HEK293 (cell line): ENCODE results near the gene CAPZB.
A peak's percentile ranks its signal among the peaks of the same experiment; 100 is the strongest.

Experiments
- SETDB1 ChIP-seq: IDR thresholded peaks from one replicate; pipeline ENCODE4 v1.6.1; 2017; ENCODE audit warnings: mild to moderate bottlenecking, low read length, moderate library complexity, mixed read lengths; ENCODE audit not compliant: insufficient read length
- TSHZ1 ChIP-seq: fragments of 450-650 bp; formaldehyde crosslinking; IDR thresholded peaks from 2 replicates; pipeline ENCODE4 v1.5.1; 2016; ENCODE audit warnings: missing biosample characterization, missing genetic modification characterization, borderline replicate concordance
- YY1 ChIP-seq: fragments of 450-650 bp; formaldehyde crosslinking; IDR thresholded peaks from 2 replicates; pipeline ENCODE4 v1.5.1; 2018; ENCODE audit warnings: missing biosample characterization, missing genetic modification characterization
- ZBTB20 ChIP-seq: fragments of 450-650 bp; formaldehyde crosslinking; IDR thresholded peaks from 2 replicates; pipeline ENCODE4 v1.5.1; 2016; ENCODE audit warnings: missing biosample characterization, missing genetic modification characterization
- ZNF19 ChIP-seq: fragments of 450-650 bp; formaldehyde crosslinking; IDR thresholded peaks from 2 replicates; pipeline ENCODE4; 2016; ENCODE audit warnings: missing biosample characterization, missing genetic modification characterization, low read depth
- ZNF23 ChIP-seq: fragments of 450-650 bp; formaldehyde crosslinking; IDR thresholded peaks from 2 replicates; pipeline ENCODE4 v1.5.1; 2016; ENCODE audit warnings: missing biosample characterization, missing genetic modification characterization, borderline replicate concordance
- ZNF302 ChIP-seq: fragments of 450-650 bp; formaldehyde crosslinking; IDR thresholded peaks from 2 replicates; pipeline ENCODE4 v1.5.1; 2016; ENCODE audit warnings: missing biosample characterization, missing genetic modification characterization, low read depth
- ZNF571 ChIP-seq: fragments of 450-650 bp; formaldehyde crosslinking; IDR thresholded peaks from 2 replicates; pipeline ENCODE4 v1.5.0; 2017; ENCODE audit warnings: missing biosample characterization, missing genetic modification characterization
- TF ChIP-seq, protein P1 (sequence below): fragments of 450-650 bp; formaldehyde crosslinking; IDR thresholded peaks from 2 replicates; pipeline ENCODE4 v1.5.1; 2016; ENCODE audit warnings: missing biosample characterization, missing genetic modification characterization
- TF ChIP-seq, protein P2 (sequence below): fragments of 450-650 bp; formaldehyde crosslinking; IDR thresholded peaks from 2 replicates; pipeline ENCODE4 v1.5.1; 2016; ENCODE audit warnings: missing biosample characterization, missing genetic modification characterization
- TF ChIP-seq, protein P3 (sequence below): fragments of 450-650 bp; formaldehyde crosslinking; conservative IDR thresholded peaks from 2 replicates; pipeline ENCODE4 v1.5.1; 2016; ENCODE audit warnings: low read depth, missing biosample characterization, missing genetic modification characterization

GRCh38 chr1:19352839-19353238 lies 132.5 kb downstream of the CAPZB start:
- TF ChIP-seq ZNF571 (no peak), ZNF23 (no peak), ZBTB20 (no peak), ZNF19 (tag by site-specific recombination) (no peak), YY1 (tag by site-specific recombination) (no peak), TSHZ1 (tag by site-specific recombination) (no peak), ZNF302 (tag by site-specific recombination) (no peak), SETDB1 (no peak)
- TF ChIP-seq, protein P1, sequence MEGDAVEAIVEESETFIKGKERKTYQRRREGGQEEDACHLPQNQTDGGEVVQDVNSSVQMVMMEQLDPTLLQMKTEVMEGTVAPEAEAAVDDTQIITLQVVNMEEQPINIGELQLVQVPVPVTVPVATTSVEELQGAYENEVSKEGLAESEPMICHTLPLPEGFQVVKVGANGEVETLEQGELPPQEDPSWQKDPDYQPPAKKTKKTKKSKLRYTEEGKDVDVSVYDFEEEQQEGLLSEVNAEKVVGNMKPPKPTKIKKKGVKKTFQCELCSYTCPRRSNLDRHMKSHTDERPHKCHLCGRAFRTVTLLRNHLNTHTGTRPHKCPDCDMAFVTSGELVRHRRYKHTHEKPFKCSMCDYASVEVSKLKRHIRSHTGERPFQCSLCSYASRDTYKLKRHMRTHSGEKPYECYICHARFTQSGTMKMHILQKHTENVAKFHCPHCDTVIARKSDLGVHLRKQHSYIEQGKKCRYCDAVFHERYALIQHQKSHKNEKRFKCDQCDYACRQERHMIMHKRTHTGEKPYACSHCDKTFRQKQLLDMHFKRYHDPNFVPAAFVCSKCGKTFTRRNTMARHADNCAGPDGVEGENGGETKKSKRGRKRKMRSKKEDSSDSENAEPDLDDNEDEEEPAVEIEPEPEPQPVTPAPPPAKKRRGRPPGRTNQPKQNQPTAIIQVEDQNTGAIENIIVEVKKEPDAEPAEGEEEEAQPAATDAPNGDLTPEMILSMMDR (tag by site-specific recombination), result no peak
- TF ChIP-seq, protein P2, sequence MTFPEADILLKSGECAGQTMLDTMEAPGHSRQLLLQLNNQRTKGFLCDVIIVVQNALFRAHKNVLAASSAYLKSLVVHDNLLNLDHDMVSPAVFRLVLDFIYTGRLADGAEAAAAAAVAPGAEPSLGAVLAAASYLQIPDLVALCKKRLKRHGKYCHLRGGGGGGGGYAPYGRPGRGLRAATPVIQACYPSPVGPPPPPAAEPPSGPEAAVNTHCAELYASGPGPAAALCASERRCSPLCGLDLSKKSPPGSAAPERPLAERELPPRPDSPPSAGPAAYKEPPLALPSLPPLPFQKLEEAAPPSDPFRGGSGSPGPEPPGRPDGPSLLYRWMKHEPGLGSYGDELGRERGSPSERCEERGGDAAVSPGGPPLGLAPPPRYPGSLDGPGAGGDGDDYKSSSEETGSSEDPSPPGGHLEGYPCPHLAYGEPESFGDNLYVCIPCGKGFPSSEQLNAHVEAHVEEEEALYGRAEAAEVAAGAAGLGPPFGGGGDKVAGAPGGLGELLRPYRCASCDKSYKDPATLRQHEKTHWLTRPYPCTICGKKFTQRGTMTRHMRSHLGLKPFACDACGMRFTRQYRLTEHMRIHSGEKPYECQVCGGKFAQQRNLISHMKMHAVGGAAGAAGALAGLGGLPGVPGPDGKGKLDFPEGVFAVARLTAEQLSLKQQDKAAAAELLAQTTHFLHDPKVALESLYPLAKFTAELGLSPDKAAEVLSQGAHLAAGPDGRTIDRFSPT (tag by site-specific recombination), result 0 out of 2 replicates have a peak, but pooled peaks have one; percentile 18
- TF ChIP-seq, protein P3, sequence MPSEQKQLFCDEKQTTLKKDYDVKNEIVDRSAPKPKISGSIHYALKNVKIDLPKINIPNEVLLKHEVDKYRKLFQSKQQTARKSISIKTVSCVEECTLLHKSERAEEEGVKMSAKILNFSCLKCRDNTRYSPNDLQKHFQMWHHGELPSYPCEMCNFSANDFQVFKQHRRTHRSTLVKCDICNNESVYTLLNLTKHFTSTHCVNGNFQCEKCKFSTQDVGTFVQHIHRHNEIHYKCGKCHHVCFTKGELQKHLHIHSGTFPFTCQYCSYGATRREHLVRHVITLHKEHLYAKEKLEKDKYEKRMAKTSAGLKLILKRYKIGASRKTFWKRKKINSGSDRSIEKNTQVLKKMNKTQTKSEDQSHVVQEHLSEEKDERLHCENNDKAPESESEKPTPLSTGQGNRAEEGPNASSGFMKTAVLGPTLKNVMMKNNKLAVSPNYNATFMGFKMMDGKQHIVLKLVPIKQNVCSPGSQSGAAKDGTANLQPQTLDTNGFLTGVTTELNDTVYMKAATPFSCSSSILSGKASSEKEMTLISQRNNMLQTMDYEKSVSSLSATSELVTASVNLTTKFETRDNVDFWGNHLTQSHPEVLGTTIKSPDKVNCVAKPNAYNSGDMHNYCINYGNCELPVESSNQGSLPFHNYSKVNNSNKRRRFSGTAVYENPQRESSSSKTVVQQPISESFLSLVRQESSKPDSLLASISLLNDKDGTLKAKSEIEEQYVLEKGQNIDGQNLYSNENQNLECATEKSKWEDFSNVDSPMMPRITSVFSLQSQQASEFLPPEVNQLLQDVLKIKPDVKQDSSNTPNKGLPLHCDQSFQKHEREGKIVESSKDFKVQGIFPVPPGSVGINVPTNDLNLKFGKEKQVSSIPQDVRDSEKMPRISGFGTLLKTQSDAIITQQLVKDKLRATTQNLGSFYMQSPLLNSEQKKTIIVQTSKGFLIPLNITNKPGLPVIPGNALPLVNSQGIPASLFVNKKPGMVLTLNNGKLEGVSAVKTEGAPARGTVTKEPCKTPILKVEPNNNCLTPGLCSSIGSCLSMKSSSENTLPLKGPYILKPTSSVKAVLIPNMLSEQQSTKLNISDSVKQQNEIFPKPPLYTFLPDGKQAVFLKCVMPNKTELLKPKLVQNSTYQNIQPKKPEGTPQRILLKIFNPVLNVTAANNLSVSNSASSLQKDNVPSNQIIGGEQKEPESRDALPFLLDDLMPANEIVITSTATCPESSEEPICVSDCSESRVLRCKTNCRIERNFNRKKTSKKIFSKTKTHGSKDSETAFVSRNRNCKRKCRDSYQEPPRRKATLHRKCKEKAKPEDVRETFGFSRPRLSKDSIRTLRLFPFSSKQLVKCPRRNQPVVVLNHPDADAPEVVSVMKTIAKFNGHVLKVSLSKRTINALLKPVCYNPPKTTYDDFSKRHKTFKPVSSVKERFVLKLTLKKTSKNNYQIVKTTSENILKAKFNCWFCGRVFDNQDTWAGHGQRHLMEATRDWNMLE (tag by site-specific recombination), result no peak
